Prostate gland (tissue), 2 donors: ENCODE measurements around the gene JMJD4.

ENCODE experiments used
- CTCF ChIP-seq, 4 experiments: fragments of 200-600 bp in 2 of 4; fragments of 450-650 bp in 2 of 4; sonication (generic) in 2 of 4; IDR thresholded peaks; 1 replicate in 3 of 4; 2 replicates in 1 of 4; pipeline ENCODE4 v1.5.1; 2016 to 2019; ENCODE audit warnings: antibody characterized with exemption in 4 of 4, mild to moderate bottlenecking in 2 of 4, moderate library complexity in 2 of 4
- POLR2A ChIP-seq: fragments of 450-650 bp; IDR thresholded peaks from one replicate; pipeline ENCODE4 v1.6.1; 2016; ENCODE audit warnings: antibody characterized with exemption, mild to moderate bottlenecking

- TF ChIP-seq POLR2A (no peak), CTCF (IDR thresholded peaks at IDR 0.05) (no peak)
These were observed 22.7 kb upstream of the JMJD4 start for GRCh38 chr1:227757781-227758180.
